GM21390 (cell line): ENCODE data around the gene GRID2.
"Not testable (repeated sequence)": the region's sequence is repeated elsewhere in the genome, so short reads cannot be mapped to it uniquely, and the experiment has no call there.

Source experiments
- ATAC-seq: cut with Tn5 transposase; IDR thresholded peaks from one replicate; pipeline ENCODE4 v1.9.1; 2021; ENCODE audit not compliant: unreplicated experiment

GRID2 gene

DNA sequence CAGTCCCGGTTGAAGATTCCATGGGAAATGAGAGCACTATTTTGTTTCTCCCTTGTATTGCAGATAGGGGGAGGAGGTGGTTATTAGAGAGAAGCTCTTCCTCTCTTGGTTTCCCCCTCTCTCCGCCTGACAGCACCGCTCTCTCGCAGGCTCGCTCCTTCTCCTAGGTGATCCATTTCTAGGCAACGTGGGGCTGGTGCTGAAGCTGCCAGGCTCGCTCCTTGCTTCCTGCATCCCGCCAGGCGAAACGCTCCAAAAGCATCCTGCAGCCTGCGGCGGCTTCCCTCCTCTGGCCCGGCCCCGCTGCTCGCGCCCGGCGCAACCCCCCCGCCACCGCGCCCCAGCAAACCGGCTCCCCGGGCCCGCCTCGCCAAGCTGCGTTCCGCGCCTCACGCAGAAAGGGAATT lies at the start of gene GRID2:
Gene GRID2 (plus strand): TSS at position 346 of the 407 bp plus-strand sequence.
- no peak for ATAC-seq

DNA sequence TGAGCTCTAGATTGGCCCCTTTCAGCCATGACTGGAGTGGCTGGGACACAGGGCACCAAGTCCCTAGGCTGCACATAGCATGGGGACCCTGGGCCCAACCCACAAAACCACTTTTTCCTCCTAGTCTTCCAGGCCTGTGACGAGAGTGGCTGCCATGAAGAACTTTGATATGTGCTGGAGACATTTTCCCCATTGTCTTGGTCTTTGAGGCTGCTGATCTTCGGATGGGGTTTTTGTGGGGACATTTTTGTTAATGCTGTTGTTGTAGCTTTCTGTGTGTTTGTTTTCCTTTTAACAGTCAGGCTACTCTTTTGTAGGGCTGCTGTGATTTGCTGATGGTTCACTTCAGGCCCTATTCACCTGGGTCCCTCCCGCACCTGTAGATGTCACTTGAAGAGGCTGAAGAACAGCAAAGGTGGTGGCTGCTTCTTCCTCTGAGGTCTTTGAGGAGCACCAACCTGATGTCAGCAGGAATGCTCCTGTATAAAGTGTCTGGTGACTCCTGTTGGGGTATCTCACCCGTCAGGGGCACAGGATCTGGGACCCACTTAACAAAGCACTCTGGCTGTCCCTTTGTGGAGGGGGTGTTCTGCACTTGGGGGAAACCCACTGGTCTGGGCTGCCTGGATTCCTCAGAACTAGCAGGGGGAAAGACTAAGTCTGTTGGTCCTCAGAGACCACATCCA lies 49.6 kb upstream of the GRID2 start:
- no peak for ATAC-seq

DNA sequence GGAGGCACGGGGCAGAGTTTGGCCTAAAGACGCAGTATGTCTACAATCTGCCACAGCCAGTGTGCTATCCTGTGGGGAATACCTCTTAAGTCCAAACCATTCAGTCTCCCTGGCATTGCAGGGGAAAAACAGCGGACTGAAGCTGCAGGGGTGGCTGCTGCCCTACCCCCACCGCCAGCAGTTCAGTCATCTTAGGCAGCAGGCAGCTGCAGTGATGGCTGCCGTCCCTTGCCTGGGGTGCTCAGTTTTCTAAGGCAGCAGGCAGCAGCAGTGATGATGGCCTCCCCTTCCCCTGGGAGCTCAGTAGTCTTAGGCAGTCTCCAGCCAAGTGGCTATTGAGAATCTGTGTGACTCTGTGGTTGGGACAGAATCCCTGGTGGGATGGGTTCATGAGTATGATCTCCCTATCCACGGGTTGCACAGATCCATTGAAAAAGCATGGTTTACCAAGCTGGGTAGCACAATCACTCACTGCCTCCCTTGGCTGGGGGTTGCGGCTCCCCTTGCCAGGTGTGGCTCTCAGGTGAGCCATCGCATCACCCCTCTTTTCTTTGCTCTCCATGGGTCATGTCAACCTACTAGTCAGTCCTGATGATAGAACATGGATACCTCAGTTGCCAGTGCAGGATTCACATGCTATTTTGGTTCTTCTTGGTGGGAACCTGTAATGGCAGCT lies 48.9 kb upstream of the GRID2 start:
- no peak for ATAC-seq

DNA sequence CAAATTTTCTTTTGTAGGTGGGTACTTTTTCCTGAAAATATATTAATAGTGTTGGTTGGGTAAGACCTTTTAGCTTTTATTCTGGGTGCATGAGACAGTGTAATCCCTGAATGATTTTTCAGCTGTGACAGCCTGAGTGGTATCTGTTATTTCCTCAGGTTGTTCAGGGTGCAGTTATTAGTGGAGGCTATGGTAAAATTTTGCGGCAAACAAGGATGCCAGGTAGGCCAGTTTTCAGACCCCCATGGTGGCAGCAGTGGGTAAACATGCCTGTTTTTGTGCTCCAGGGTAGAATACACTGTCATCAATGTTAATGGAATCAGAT lies 47.9 kb upstream of the GRID2 start:
- no peak for ATAC-seq

DNA sequence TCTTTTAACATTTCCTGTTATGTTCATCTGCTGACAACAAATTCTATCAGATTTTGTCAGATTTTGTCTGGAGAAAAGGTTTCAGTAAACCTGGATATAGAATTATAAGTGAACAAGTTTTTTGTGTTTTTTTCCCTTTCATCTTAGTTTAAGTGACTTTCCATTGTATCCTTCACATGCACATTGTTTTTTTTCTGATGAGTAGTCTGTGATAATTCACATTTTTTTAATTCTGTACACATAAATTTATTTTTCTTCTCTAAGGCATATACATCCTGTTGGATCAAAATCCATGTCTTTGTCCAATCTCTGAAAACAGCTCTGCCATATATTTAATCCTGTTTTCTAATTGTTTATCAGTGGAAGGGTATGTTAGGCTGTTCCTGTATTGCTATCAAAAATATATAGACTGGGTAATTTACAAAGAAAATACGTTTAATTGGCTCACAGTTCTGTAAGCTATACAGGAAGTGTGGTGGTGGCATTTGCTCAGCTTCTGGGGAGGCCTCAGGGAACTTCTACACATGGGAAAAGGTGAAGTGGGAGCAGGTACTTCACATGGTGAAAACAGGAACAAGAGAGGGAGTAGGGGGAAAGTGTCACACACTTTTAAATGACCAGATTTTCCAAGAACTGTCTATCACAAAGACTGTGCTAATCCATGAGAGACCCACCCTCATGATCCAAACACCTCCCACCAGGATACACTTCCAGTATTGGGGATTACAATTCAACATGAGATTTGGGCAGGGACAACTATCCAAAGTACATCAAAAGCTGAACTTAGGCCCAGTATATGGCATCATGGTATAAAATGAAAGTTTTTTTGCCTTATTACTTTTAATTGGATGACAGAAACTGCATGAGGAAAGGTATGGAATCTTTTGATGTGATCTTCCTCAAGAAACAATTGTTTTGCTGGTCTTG lies 45.6 kb upstream of the GRID2 start:
- no peak for ATAC-seq

DNA sequence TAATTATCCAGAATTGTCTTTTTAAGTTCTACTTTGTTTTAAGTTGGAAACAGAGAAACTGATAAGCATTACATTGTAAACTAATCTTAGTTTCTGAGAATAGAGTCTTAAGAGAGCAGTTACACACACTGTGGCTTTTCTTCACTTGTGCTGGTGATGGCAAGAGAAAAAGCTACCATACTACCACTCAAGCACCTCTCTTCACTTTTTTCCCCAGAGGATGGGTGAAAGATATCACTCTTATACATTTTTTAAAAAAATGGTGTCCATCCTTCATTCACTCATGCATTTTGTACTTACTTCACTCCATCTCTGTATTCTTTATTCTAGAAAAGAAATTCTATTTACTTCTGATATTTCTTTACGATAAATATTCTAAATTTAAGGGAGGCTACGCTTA lies 42.5 kb upstream of the GRID2 start:
- no peak for ATAC-seq

DNA sequence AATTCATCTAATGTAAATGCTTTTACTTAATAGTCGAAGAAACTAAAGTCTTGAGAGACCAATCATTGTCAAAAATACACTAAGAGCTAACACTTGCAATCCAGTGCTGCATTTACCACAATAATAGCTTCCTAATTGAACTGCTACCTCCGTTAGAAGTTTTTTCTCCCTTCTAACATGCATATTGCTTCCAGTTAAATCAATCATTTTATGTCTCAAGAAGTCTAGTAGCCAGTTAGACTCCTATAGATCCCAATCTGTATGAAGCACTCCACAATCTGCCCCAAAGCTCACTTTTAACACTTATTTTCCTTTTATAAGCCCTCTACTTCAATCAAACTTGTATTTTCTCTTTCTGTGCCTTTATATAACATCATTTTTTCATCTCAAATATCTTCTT lies 41.4 kb upstream of the GRID2 start:
- no peak for ATAC-seq

DNA sequence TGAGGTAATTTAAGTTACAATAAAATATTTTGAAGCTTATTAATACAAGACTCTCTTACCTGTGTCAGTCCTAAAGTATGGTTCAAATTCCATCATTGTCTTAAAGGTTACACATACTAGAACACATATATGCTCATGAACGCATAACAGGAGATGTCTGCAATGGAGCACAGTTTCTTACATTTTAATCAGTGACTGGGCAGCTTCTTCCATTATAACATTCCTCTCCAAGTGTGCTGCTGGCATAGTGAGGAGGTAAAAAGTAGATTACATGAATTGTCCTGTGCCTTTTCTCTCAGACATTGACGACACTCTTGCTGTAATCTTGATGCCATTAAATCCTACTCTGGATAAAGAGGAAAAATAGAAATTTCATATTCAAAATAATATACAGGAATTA lies 40.8 kb upstream of the GRID2 start:
- ATAC-seq: no peak

DNA sequence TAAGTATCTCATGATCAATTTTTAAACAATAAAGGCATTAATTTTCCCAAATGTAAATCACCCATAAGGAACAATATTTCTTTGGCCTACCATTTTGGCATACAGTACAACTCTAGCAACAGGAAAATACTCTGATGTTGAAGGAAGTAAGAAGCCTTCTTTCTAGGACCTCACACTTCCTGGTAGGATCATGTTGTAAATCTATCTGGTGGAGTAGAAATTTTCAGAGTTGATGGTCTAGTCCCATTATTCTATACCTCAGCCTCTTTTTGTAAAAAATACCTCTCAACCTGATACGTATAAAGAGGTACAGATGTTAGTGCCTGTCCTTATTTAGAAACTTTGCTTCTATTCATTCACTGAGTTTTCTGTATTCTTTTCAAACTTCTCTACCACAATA lies 40.2 kb upstream of the GRID2 start:
- ATAC-seq: no peak

DNA sequence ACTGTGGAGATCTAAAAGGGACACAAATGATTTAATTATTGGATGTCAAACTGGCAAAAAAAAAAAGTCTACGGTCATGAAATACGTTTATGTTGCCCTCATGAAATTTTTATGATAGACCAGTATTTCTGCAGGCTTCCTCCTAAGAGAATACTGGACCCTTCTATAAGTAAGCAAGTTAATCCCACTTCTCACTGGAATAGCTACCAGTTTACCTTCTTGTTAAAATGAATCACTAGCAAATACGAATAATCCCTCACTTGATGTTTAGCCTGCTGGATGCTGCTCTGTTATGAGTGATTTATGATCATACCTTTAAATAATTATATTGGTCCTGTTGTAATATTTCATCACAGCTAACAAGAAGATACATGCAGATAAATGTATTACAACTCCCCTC lies 39.6 kb upstream of the GRID2 start:
- no peak for ATAC-seq

DNA sequence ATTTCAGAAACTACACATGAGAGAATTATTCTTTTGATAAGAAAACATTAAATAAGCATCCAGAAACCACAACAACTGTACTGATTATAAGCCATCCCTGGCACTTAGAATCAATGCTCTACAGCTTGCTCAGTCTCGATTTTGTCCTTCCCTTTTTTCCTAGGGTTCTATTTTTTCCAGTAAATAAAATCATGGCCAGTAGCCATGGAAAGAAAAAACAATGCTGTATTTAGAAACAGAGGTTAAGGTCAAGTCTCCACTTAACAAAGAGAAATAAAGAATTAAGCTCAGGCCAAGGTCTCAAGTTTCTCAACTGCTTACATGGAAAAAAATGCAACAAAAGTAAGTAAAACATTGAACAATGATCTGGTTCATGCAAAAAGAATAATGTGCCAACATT lies 38.7 kb upstream of the GRID2 start:
- no peak for ATAC-seq

DNA sequence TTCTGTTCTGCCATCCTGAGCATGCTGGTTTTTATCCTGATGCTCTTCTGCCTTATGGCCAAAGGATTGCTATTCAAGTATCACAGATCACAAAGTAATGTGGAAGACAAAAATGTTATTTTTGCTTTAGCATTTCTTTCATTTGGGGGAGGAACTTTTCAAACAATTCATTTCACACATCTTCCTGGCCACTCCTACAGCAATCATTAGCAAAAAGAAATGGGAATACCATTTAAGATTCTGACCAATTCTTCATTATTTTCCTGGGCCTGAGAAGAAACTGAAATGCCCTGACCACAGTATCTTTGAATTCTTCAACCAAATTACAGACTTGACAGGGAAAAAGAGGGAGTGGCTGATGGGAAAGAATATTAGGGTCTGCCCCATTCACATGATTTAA lies 38.0 kb upstream of the GRID2 start:
- no peak for ATAC-seq

DNA sequence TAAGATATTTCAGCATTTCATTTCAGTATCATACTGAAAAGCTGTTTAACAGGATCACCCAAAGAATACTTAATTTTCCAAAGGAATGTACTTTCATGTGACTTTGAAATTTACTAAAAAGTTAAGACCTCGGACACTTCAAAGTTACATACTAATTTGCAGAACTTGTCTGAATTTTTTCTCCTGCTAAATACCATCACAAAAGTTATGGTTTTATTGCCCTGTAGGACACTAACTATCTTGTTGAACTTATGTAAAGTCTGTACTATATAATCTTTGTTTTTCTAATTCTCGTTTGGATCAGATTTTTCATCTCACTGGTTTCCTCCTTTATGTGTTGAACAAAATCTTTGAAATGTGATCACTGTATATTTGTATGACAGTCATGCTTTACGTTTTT lies 37.2 kb upstream of the GRID2 start:
- no peak for ATAC-seq

DNA sequence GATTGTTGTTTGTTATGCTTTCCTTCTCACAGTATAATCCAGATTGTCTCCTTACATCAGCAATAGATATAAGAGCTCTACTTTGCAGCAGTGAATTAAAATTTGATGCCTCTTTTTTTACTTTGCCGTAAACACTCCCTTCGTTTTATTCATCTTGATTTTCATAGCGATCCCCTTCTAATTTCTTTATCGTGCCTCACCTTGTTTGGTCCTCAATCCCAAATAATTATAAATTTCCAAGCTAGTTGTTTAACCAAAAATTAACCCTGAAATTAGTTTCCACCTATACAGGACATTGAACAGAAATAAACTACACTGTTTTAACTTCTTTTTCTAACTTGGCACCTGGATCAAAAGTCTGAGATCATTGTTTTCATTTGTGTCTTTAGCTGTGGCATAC lies 35.1 kb upstream of the GRID2 start:
- no peak for ATAC-seq

DNA sequence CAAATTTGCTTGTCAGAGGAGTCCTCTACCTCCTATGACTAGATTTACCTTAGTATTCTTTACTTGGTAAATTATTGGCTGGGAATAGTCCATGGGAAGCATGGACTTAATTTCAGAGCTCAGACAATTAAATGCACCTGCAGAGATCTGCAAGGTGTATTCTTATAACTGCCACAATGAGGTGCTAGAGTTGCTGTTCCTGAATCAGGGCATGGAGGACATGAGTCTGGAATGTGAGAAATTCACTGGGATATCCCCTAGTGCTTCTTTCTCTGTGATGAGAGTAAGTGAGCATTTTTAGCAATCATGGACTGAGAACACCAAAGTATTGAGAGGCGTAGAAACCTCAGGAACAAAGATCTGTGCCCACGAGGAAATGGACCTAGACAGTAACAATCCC lies 32.9 kb upstream of the GRID2 start:
- no peak for ATAC-seq

DNA sequence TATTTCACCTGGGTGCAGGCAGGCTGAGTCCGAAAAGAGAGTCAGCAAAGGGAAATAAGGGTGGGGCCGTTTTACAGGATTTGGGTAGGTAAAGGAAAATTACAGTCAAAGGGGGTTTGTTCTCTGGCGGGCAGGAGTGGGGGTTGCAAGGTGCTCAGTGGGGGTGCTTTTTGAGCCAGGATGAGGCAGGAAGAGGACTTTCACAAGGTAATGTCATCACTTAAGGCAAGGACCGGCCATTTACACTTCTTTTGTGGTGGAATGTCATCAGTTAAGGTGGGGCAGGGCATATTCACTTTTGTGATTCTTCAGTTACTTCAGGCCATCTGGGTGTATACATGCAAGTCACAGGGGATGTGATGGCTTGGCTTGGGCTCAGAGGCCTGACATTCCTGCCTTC lies 32.2 kb upstream of the GRID2 start:
- ATAC-seq: not testable (repeated sequence)

DNA sequence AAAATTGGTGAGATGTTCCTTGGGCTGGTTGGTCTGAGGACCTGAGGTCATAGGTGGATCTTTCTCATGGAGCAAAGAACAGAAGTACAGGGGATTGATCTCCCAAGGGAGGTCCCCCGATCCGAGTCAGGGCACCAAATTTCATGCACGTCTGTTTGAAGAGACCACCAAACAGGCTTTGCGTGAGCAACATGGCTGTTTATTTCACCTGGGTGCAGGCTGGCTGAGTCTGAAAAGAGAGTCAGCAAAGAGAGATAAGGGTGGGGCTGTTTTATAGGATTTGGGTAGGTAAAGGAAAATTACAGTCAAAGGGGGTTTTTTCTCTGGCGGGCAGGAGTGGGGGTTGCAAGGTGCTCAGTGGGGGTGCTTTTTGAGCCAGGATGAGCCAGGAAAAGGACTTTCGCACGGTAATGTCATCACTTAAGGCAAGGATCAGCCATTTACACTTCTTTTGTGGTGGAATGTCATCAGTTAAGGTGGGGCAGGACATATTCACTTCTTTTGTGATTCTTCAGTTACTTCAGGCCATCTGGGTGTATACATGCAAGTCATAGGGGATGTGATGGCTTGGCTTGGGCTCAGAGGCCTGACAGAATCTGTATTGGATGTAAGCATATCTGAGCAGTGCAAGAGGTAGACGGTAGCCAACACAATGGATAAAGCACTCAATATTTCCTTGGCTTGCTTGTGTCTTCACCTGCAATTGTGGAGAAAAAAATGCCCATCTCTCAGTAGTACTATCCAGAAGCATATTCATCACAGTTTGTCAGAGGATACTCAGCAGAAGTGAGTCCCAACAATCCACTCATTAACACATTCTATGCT lies 26.5 kb upstream of the GRID2 start:
- ATAC-seq: not testable (repeated sequence)

DNA sequence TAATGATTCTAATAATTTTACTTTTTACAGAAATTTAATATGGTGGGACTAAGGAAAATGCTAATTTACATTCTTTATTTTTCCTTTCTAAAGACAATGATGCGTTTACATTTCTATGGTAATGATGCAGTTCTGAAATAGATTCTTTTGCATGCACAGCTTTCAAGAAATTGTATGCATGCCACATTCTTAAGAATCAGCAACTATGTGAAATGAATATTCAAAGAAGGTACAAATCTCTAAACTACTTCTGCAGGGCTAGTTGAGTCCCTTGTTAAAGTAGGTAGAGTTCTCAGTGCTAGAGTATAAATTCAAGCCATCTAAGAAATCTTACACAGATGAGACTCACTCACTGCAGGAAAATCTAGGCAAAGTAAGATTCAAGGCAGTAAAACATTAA lies 24.5 kb upstream of the GRID2 start:
- ATAC-seq: no peak

DNA sequence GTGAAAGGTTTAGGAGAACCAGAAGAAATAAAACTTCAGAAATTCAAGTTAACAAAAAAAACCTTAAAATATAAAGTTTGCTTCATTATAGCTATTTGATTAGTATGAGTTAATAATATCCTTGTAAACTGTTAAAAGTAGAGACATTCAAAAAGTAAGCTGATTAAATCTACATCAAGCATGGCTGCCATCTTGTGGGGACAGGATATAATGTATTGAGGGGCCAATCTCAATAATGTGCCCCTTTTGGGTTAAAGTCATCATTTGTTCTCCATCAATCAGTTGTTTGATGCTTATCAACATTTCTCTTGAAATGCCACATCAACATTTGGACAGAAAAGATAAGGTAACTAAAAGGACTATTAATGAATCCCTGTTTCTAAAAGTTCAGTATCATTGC lies 4.6 kb upstream of the GRID2 start:
- ATAC-seq: no peak

DNA sequence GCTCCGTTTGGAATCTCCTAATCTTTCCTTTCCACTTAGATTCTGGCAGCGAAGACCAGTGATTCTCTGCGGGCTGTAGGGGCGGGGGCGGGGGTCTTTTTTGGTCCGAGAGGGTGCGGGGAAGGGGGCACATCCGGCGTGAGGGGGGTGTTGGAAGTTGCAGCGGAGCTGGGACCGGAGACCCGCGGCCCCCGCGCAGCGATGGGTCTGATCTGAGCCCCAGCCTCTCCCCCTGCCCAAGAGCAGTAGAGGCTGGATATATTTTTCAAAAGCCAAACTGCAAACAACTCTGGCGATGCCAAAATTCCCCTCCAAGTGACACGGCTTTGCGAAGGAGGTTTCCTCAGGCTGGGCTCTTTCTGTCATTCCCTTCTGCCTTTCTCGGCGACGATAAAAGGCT lies 355 bp downstream of the GRID2 start:
- no peak for ATAC-seq

DNA sequence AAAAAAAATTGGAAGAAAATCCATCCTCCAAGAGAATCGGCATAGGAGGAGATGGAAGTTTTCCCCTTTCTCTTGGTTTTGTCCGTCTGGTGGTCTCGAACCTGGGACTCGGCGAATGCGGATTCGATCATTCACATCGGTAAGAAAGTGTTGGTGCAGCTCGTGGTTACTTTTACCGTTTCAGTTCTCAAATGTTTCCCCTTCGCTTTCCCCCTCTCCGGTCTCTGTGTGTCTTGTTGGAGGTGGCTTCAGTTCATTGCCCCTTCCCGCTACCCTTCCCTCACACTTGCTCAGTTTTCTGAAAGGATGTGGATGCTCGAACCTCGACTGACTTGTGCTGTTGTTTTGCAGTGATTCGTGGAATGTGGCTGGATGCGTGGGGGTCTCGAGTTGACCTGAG lies 840 bp downstream of the GRID2 start:
- no peak for ATAC-seq
